Measurements from ENCODE around the gene KRTAP3-3. TPM values are rescaled to one million over a fixed set of nuclear protein-coding genes. Genes with fewer than 3 reads are reported as not detected.
A peak's percentile ranks its signal among the peaks of the same experiment; 100 is the strongest.

The KRTAP3-3 gene
- total RNA-seq, 1 experiment from 2014 or later = not detected

GRCh38 chr17:40992666-40993065 is 1.3 kb downstream of the KRTAP3-3 start:
- Histone ChIP-seq H3K36me3 (ENCODE audit: insufficient read depth, low read length, poor library complexity, severe bottlenecking) (no peaks in the 10 kb centered on the region), H3K9me3 (ENCODE audit: low read depth, low read length, poor library complexity, severe bottlenecking) (no peaks in the 10 kb centered on the region), H3K27ac (ENCODE audit: low read depth, low read length, poor library complexity, severe bottlenecking) (no peak overlapping the region), H3K4me1 (ENCODE audit: insufficient read depth, low read length, poor library complexity, severe bottlenecking) (peaks cover 4% of the 10 kb centered on the region), H3K27me3 (replicated peaks; ENCODE audit: insufficient read depth, low read depth, low read length, poor library complexity) (no peaks in the 10 kb centered on the region), H3K4me3 (ENCODE audit: low read depth, low read length, poor library complexity, severe bottlenecking) (no peak overlapping the region)
- ChIA-PET CTCF (no interaction called here), POLR2A (ENCODE audit: low non-redundant PET) (no interaction called here)
- no TSS peak for BruUV-seq (replicated peaks)
- no peak for DNase-seq (ENCODE audit: low spot score)
- intact Hi-C loops (cut with micrococcal nuclease; ENCODE audit: unreplicated experiment) = no loop called here
- TF ChIP-seq, protein P1, sequence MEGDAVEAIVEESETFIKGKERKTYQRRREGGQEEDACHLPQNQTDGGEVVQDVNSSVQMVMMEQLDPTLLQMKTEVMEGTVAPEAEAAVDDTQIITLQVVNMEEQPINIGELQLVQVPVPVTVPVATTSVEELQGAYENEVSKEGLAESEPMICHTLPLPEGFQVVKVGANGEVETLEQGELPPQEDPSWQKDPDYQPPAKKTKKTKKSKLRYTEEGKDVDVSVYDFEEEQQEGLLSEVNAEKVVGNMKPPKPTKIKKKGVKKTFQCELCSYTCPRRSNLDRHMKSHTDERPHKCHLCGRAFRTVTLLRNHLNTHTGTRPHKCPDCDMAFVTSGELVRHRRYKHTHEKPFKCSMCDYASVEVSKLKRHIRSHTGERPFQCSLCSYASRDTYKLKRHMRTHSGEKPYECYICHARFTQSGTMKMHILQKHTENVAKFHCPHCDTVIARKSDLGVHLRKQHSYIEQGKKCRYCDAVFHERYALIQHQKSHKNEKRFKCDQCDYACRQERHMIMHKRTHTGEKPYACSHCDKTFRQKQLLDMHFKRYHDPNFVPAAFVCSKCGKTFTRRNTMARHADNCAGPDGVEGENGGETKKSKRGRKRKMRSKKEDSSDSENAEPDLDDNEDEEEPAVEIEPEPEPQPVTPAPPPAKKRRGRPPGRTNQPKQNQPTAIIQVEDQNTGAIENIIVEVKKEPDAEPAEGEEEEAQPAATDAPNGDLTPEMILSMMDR (conservative IDR thresholded peaks at IDR 0.05; ENCODE audit: low read depth, low read length) = no peak
- no peak for TF ChIP-seq EZH2 (IDR thresholded peaks at IDR 0.05; ENCODE audit: borderline replicate concordance, low read depth, low read length, poor library complexity, severe bottlenecking)

DNA sequence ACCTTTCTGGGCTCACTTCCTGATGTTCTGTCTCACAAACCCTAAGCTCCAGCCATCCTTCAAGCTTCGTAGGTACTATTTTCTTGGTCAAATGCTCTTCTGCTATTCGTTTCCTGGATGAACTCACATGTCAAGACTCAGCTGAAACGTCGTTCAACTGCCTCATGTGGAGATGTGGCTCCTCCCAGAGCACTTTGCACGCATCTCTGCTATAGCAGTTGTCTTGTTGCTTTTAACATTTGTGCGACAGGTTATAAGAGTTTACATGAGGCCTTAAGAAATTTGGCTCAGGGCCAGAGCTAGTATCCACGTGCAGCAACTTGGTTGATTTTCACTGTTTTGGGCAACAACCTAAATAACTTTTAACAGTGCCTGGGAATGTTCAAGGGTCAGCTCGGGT is 7.0 kb downstream of the KRTAP3-3 start:
- DNase-seq (ENCODE audit: low spot score) = peak; percentile 43
- intact Hi-C loops (cut with micrococcal nuclease; ENCODE audit: unreplicated experiment) = no loop called here
- Histone ChIP-seq H3K27ac (ENCODE audit: low read depth, low read length, poor library complexity, severe bottlenecking) (no peak overlapping the region), H3K27me3 (replicated peaks; ENCODE audit: insufficient read depth, low read depth, low read length, poor library complexity) (no peaks in the 10 kb centered on the region), H3K4me3 (ENCODE audit: low read depth, low read length, poor library complexity, severe bottlenecking) (no peak overlapping the region), H3K36me3 (ENCODE audit: insufficient read depth, low read length, poor library complexity, severe bottlenecking) (no peaks in the 10 kb centered on the region), H3K4me1 (ENCODE audit: insufficient read depth, low read length, poor library complexity, severe bottlenecking) (peaks cover 7% of the 10 kb centered on the region), H3K9me3 (ENCODE audit: low read depth, low read length, poor library complexity, severe bottlenecking) (no peaks in the 10 kb centered on the region)
- ChIA-PET CTCF (interaction anchor here (0.6 kb wide), 2 partner anchors 12 to 661 kb away, joined by 3 to 11 read pairs; no protein-coding TSS in a partner anchor), POLR2A (ENCODE audit: low non-redundant PET) (no interaction called here)
- no peak for TF ChIP-seq EZH2 (IDR thresholded peaks at IDR 0.05; ENCODE audit: borderline replicate concordance, low read depth, low read length, poor library complexity, severe bottlenecking)
- TF ChIP-seq, protein P1 (conservative IDR thresholded peaks at IDR 0.05; ENCODE audit: low read depth, low read length) = no peak
- BruUV-seq (replicated peaks) = no TSS peak

DNA sequence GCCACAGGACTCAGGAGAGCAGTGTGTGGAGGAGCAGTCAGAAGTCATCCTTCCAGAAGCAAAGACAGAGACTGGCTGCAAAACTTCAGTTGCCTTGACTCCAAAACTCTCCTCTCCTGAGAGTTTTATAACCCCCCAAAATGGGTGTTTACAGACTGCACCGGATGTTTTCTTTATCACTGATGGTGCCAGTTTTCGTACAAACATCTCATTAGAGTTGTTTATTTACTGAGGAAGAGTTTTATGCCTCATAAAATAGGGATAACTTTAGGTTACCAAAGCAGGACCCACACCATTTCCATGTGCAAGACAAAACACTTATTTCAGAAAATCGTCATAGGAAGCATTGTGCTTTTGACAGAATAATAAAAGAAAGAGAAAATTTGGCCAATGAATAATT is 9.7 kb downstream of the KRTAP3-3 start, which contains the start of gene KRT40:
Gene KRT40, minus strand, starts transcription at position 101 of the 400 bp plus-strand sequence. Its CDS starts 53 bp downstream, at position 48.
- H3K27ac ChIP-seq (ENCODE audit: low read depth, low read length, poor library complexity, severe bottlenecking) = no peak within 1 kb of the TSS
- H3K4me3 ChIP-seq (ENCODE audit: low read depth, low read length, poor library complexity, severe bottlenecking) = no peak within 1 kb of the TSS
- peaks cover 7% of the 10 kb centered on the region for H3K4me1 ChIP-seq (ENCODE audit: insufficient read depth, low read length, poor library complexity, severe bottlenecking)
- no peak for DNase-seq (ENCODE audit: low spot score)
- POLR2A ChIA-PET (ENCODE audit: low non-redundant PET) = no interaction called here
- no TSS peak for BruUV-seq (replicated peaks)
- H3K27me3 ChIP-seq (replicated peaks; ENCODE audit: insufficient read depth, low read depth, low read length, poor library complexity) = no peaks in the 10 kb centered on the region
- TF ChIP-seq, protein P1 (conservative IDR thresholded peaks at IDR 0.05; ENCODE audit: low read depth, low read length) = no peak
- TF ChIP-seq EZH2 (IDR thresholded peaks at IDR 0.05; ENCODE audit: borderline replicate concordance, low read depth, low read length, poor library complexity, severe bottlenecking) = no peak
- H3K9me3 ChIP-seq (ENCODE audit: low read depth, low read length, poor library complexity, severe bottlenecking) = no peaks in the 10 kb centered on the region
- no peaks in the 10 kb centered on the region for H3K36me3 ChIP-seq (ENCODE audit: insufficient read depth, low read length, poor library complexity, severe bottlenecking)
- intact Hi-C loops (cut with micrococcal nuclease; ENCODE audit: unreplicated experiment) = no loop called here
- CTCF ChIA-PET = no interaction called here
